ENCODE measurements around the gene AMIGO3. TPM values are rescaled to one million over a fixed set of nuclear protein-coding genes. Genes with fewer than 3 reads are reported as not detected.

AMIGO3 gene
- total RNA-seq, 1 donor from 2014 or later = 0.35 TPM

DNA sequence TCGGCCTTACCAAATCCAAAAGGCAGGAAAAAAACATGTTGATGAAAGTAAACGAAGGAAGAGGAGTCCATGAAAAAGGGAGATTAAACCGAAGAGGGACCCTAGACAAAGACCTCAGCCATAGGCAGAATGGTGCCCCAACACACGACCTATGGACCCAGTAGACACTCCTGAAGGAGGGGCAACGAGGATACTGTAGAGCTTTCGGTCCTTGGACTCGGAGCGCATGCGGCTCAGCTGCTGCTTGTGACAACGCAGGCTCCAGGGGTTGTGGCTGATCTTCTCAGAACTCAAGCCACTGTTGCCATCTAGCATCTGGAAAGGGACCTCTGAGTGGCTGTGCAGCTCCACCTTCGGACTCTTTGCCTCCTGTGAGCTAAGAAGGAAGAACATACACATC lies 13.1 kb upstream of the AMIGO3 start:
- TF ChIP-seq, protein P1, sequence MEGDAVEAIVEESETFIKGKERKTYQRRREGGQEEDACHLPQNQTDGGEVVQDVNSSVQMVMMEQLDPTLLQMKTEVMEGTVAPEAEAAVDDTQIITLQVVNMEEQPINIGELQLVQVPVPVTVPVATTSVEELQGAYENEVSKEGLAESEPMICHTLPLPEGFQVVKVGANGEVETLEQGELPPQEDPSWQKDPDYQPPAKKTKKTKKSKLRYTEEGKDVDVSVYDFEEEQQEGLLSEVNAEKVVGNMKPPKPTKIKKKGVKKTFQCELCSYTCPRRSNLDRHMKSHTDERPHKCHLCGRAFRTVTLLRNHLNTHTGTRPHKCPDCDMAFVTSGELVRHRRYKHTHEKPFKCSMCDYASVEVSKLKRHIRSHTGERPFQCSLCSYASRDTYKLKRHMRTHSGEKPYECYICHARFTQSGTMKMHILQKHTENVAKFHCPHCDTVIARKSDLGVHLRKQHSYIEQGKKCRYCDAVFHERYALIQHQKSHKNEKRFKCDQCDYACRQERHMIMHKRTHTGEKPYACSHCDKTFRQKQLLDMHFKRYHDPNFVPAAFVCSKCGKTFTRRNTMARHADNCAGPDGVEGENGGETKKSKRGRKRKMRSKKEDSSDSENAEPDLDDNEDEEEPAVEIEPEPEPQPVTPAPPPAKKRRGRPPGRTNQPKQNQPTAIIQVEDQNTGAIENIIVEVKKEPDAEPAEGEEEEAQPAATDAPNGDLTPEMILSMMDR (IDR thresholded peaks at IDR 0.05) = no peak
- no peak overlapping the region for H3K4me3 Mint-ChIP-seq (ENCODE audit: unreplicated experiment)
- H3K9me3 Mint-ChIP-seq (ENCODE audit: low read depth) = no peaks in the 10 kb centered on the region

DNA sequence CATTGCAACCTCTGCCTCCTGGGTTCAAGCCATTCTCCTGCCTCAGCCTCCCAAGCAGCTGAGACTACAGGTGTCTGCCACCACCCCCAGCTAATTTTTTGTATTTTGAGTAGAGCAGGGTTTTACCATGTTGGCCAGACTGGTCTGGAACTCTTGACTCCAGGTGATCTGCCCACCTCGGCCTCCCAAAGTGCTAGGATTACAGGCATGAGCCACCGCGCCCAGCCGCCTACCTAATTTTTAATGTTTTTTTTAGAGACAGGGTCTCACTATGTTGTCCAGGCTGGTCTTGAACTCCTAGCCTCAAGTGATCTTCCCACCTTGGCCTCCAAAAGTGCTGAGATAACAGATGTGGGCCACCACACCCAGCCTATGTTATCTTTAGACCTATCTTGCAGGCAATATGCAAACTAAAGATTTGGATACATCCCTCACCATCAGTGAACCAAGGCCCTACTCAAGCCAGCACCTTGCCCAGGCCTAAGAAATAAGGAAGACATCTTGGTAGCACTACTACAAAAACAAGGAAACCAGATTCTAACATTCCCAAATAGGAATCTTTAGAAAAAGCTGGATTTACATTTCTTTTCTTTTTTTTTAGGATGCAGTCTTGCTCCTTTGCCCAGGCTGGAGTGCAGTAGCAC lies 10.6 kb upstream of the AMIGO3 start:
- no peaks in the 10 kb centered on the region for H3K9me3 Mint-ChIP-seq (ENCODE audit: low read depth)
- H3K27ac Mint-ChIP-seq (ENCODE audit: unreplicated experiment) = no peak overlapping the region
- TF ChIP-seq, protein P1 (IDR thresholded peaks at IDR 0.05) = no peak
- H3K4me3 Mint-ChIP-seq (ENCODE audit: unreplicated experiment) = no peak overlapping the region
- peaks cover 20% of the 10 kb centered on the region for H3K36me3 Mint-ChIP-seq (ENCODE audit: low read depth)
- no peak for DNase-seq (ENCODE audit: low spot score)
- no peaks in the 10 kb centered on the region for H3K4me1 Mint-ChIP-seq (ENCODE audit: low read depth)
- H3K27me3 Mint-ChIP-seq (ENCODE audit: low read depth) = no peaks in the 10 kb centered on the region

More for the DNA sequence above, 13.1 kb upstream of the AMIGO3 start:
- Mint-ChIP-seq H3K4me1 (ENCODE audit: low read depth) (no peaks in the 10 kb centered on the region), H3K27ac (ENCODE audit: unreplicated experiment) (no peak overlapping the region), H3K36me3 (ENCODE audit: low read depth) (peaks cover 26% of the 10 kb centered on the region), H3K27me3 (ENCODE audit: low read depth) (no peaks in the 10 kb centered on the region)
- no peak for DNase-seq (ENCODE audit: low spot score)

DNA sequence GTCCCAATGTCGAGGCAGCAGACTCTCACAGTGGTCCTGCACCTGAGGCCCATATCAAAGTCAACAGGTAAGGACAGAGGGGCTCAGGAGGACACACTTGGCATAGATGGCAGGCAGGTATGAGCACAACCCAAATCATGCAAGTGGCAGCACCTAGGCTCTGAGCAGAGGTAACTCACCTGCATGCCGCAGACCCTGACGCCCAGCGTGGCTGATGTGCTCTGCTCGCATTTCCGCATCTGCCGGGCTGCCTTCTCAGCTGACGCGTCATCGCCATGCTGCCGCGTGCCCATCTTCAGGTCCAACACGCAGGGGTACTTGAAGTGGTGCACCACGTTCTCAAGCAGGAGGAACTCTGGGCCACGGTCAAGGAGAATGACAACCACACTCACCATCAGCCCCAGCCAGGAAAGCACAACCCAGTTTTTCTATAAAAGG lies 8.5 kb upstream of the AMIGO3 start:
- Mint-ChIP-seq H3K4me1 (ENCODE audit: low read depth) (peaks cover 14% of the 10 kb centered on the region), H3K4me3 (ENCODE audit: unreplicated experiment) (no peak overlapping the region), H3K27me3 (ENCODE audit: low read depth) (no peaks in the 10 kb centered on the region), H3K9me3 (ENCODE audit: low read depth) (no peaks in the 10 kb centered on the region), H3K36me3 (ENCODE audit: low read depth) (peaks cover 16% of the 10 kb centered on the region), H3K27ac (ENCODE audit: unreplicated experiment) (no peak overlapping the region)
- TF ChIP-seq, protein P1 (IDR thresholded peaks at IDR 0.05) = no peak
- DNase-seq (ENCODE audit: low spot score) = no peak

DNA sequence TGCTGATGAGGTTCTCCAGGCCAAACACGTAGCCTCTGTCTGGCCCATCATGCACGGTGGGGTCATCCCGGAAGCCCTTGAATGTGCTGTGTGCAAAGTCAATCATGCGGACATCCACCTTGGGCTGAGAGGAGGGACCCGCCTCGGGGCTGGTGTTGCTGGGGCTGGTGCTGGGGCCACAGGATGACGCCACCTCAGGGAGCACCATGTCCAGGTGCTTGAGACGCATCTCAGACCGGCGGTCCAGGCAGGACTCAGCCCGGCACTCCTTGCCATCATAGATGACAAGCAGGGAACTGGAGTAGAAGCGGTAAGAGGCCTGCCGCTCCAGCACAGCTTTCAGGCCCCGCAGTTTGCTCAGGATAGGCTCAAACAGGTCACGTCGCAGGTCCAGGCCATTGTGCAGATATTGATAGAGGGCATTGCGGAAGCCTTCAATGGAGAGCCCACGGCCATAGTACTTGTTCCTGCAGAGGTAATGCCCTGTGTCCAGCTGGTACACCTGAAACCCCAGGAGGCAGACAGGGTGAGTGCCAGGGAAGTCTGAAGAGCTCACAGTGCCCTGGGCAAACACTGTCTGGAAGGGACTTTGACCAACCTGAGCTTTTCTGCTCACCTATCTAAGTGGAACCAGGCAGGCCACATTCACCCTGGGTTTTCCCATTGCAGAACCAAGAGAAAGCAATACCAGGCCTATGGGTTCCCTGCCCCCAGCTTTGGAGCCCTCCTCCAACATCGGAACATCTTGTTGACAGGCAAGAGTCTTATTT lies 7.9 kb upstream of the AMIGO3 start:
- H3K27ac Mint-ChIP-seq (ENCODE audit: unreplicated experiment) = no peak overlapping the region
- peaks cover 10% of the 10 kb centered on the region for H3K36me3 Mint-ChIP-seq (ENCODE audit: low read depth)
- no peaks in the 10 kb centered on the region for H3K27me3 Mint-ChIP-seq (ENCODE audit: low read depth)
- TF ChIP-seq, protein P1 (IDR thresholded peaks at IDR 0.05) = no peak
- H3K4me3 Mint-ChIP-seq (ENCODE audit: unreplicated experiment) = no peak overlapping the region
- DNase-seq (ENCODE audit: low spot score) = no peak
- no peaks in the 10 kb centered on the region for H3K9me3 Mint-ChIP-seq (ENCODE audit: low read depth)
- H3K4me1 Mint-ChIP-seq (ENCODE audit: low read depth) = peaks cover 20% of the 10 kb centered on the region

DNA sequence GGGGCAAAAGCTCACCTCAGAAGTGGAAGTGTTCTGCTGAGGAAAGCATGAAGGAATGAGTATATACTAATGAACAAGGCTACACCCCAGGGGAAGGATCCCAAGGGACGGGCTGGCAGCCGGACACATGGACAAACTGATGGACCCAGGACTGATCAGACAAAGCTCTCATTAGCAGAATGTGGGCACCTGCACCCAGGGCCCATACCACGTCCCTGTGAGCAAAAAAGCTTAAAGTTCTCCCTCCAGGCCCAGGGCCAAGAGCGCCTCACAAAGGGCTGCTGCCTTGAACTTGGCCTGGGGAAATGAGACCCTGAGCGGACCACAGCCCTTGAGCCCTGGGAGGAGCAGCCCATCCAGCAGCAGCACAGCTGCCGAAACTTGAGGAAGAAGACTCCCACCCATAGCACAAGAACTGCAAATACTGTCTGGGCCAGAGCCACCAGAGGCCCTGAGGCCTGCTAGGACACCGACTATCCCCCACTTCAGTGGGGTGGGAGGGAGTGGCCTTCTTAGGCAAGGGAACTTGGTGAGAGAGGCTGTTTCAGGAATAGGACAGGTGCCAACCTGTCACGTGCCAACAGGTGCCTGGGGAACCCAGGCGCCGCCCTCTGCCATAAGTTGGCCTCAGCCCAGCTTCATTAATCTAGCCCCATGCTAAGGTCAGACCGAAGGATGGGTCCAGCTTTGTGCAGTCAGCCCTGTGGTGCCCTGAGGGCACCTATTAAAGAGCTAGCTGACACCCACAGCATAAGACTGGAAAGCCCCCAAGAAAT lies 6.6 kb upstream of the AMIGO3 start:
- TF ChIP-seq, protein P1 (IDR thresholded peaks at IDR 0.05) = no peak
- DNase-seq (ENCODE audit: low spot score) = no peak
- Mint-ChIP-seq H3K27ac (ENCODE audit: unreplicated experiment) (peak overlapping the region; percentile 19), H3K36me3 (ENCODE audit: low read depth) (peaks cover 6% of the 10 kb centered on the region), H3K27me3 (ENCODE audit: low read depth) (no peaks in the 10 kb centered on the region), H3K4me1 (ENCODE audit: low read depth) (peaks cover 25% of the 10 kb centered on the region), H3K9me3 (ENCODE audit: low read depth) (no peaks in the 10 kb centered on the region), H3K4me3 (ENCODE audit: unreplicated experiment) (no peak overlapping the region)

Data from chondrocyte (in vitro differentiated cells).